SK-N-SH treated with all-trans-retinoic acid at 6 μM for 48 hours (cell line): ENCODE results near the gene EEF1G.
A peak's percentile ranks its signal among the peaks of the same experiment; 100 is the strongest.

Experiments used
- ARNTL ChIP-seq: fragments of 450-650 bp; formaldehyde crosslinking; IDR thresholded peaks from 2 replicates; pipeline ENCODE4 v1.5.0; 2020; ENCODE audit warnings: low read depth, mild to moderate bottlenecking, moderate library complexity, borderline replicate concordance
- BACH2 ChIP-seq: fragments of 250-450 bp; sonication (Bioruptor Pico); IDR thresholded peaks from 2 replicates; pipeline ENCODE4 v1.9.0; 2021; ENCODE audit warnings: mild to moderate bottlenecking, borderline replicate concordance
- CSRNP3 ChIP-seq: fragments of 250-450 bp; sonication (Bioruptor Pico); IDR thresholded peaks from 2 replicates; pipeline ENCODE4 v1.5.1; 2021; ENCODE audit warnings: mild to moderate bottlenecking, moderate library complexity
- ESRRG ChIP-seq: fragments of 250-450 bp; sonication (Bioruptor Pico); IDR thresholded peaks from 2 replicates; pipeline ENCODE4 v1.6.1; 2021; ENCODE audit warnings: mild to moderate bottlenecking
- PATZ1 ChIP-seq: fragments of 250-450 bp; sonication (Bioruptor Pico); IDR thresholded peaks from 2 replicates; pipeline ENCODE4 v1.8.0; 2020; ENCODE audit warnings: mild to moderate bottlenecking, moderate library complexity, borderline replicate concordance
- ZC3H10 ChIP-seq: fragments of 250-450 bp; sonication (Bioruptor Pico); IDR thresholded peaks from 2 replicates; pipeline ENCODE4 v1.5.1; 2021; ENCODE audit warnings: mild to moderate bottlenecking, moderate library complexity
- ZNF70 ChIP-seq: fragments of 450-650 bp; formaldehyde crosslinking; IDR thresholded peaks from 2 replicates; pipeline ENCODE4 v1.5.0; 2020; ENCODE audit warnings: mild to moderate bottlenecking, moderate library complexity

DNA sequence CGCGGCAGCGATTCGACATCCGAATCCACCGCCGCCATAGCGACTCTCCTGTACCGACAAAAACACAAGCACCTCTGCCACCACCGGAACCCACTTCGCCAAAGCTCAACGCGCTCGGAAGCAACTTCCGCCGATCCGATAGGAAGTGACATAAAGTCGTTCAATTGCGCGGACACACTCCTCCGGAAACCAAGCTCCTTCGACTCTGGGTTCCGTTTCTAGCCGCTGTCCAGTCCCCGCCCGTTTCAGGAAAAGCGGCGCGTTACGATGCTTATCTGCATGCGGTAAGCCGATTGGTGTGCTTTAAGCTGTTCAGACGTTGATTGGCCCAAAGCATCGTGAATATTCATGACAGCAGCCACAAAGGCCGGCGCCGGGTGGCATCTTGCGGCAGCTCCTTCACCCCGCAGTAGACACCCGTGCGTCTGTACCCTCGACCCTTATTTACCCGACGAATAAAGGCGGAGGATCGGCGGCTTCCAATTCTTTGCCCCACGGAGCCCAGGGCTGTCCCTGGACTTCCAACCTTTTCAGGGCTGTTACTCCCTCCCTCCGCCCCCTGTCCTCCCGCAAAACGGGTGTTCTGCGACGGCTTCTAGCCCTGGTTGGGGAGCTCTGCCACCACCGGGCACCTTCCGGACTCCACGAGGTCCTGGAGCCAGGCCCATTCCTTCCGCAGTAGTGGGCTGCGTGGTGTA, 17.9 kb upstream of the EEF1G start, which contains the start of gene TUT1:
- TF ChIP-seq ESRRG (CRISPR knock-in tag) (no peak), ZC3H10 (CRISPR knock-in tag) (no peak), ZNF70 (CRISPR knock-in tag) (0 out of 2 replicates have a peak, but pooled peaks have one; percentile 26), ARNTL (CRISPR knock-in tag) (no peak), PATZ1 (no peak), CSRNP3 (CRISPR knock-in tag) (no peak), BACH2 (CRISPR knock-in tag) (no peak)
